Natural killer cell (primary cell): ENCODE data around the gene GRXCR2. TPM values are rescaled to one million over a fixed set of nuclear protein-coding genes. Genes with fewer than 3 reads are reported as not detected.
"Not testable (repeated sequence)": the region's sequence is repeated elsewhere in the genome, so short reads cannot be mapped to it uniquely, and the experiment has no call there.

ENCODE experiments used
- ATAC-seq, 3 donors: fragments of 150-1000 bp in 2 of 3; fragments of 200-7000 bp in 1 of 3; cut with Tn5 transposase; 1 replicate in 1 of 3; 2 replicates in 2 of 3; pipeline ENCODE4 v1.10.0; 2021; ENCODE audit warnings: mild to moderate bottlenecking in 2 of 3, moderate library complexity in 2 of 3
- DNase-seq, 2 donors: peaks; one replicate each; pipeline versions ENCODE4 v3.0.0 to v3.0.0-alpha.2; 2013 to 2021; ENCODE audit warnings: mixed read lengths in 1 of 2
- H3K27ac ChIP-seq: one replicate; pipeline ENCODE4 v1.5.1; 2013; ENCODE audit warnings: mild to moderate bottlenecking, low read length
- H3K27me3 ChIP-seq: one replicate; pipeline ENCODE4 v1.6.1; 2013; ENCODE audit warnings: low read length; ENCODE audit not compliant: control insufficient read depth, insufficient read depth
- H3K36me3 ChIP-seq: one replicate; pipeline ENCODE4 v1.6.1; 2013; ENCODE audit warnings: low read length; ENCODE audit not compliant: control insufficient read depth, insufficient read depth
- H3K4me1 ChIP-seq: one replicate; pipeline ENCODE4 v1.6.1; 2013; ENCODE audit warnings: low read length; ENCODE audit not compliant: control insufficient read depth, insufficient read depth
- H3K4me3 ChIP-seq: one replicate; pipeline ENCODE4 v1.5.1; 2013; ENCODE audit warnings: low read length
- H3K9me3 ChIP-seq: one replicate; pipeline ENCODE4 v1.6.1; 2013; ENCODE audit warnings: low read length; ENCODE audit not compliant: control insufficient read depth, insufficient read depth
- H3K27ac Mint-ChIP-seq, 2 donors: one replicate each; pipeline ENCODE4 v1.8.0; 2022; ENCODE audit warnings: mild to moderate bottlenecking in 2 of 2, mixed read lengths in 2 of 2, moderate library complexity in 1 of 2
- H3K27me3 Mint-ChIP-seq, 2 donors: one replicate each; pipeline ENCODE4 v1.8.0; 2022; ENCODE audit warnings: low read depth in 2 of 2, mixed read lengths in 2 of 2
- H3K36me3 Mint-ChIP-seq: one replicate; pipeline ENCODE4 v1.8.0; 2022; ENCODE audit warnings: mixed read lengths
- H3K4me1 Mint-ChIP-seq, 2 donors: one replicate each; pipeline ENCODE4 v1.8.0; 2022; ENCODE audit warnings: mixed read lengths in 2 of 2
- H3K4me3 Mint-ChIP-seq: one replicate; pipeline ENCODE4 v1.8.0; 2022; ENCODE audit warnings: mild to moderate bottlenecking, moderate library complexity, mixed read lengths
- H3K9me3 Mint-ChIP-seq, 2 donors: one replicate each; pipeline ENCODE4 v1.8.0; 2022; ENCODE audit warnings: mixed read lengths in 2 of 2
- WGBS: methylation state at CpG from one replicate; pipeline ENCODE4 v1.1.7; 2013; ENCODE audit warnings: missing lambda C conversion rate; ENCODE audit not compliant: insufficient coverage; 5-methylcytosine and 5-hydroxymethylcytosine counted together
- intact Hi-C: fragments of 100-400 bp; cut with micrococcal nuclease; formaldehyde crosslinking; loops from one replicate; pipeline ENCODE4 v1.14.2; 2022
- total RNA-seq, 4 donors: library from RNA; stranded (reverse); fragments of 120-200 nt in 1 of 4; gene quantifications; one replicate each; pipeline versions ENCODE4 v1.2.3 to v1.2.4, GENCODE V29; 2013 to 2022
- TF ChIP-seq, protein P1 (sequence below): fragments of 200-600 bp; IDR thresholded peaks from one replicate; pipeline ENCODE4 v1.8.0; 2022; ENCODE audit warnings: antibody characterized with exemption

Gene GRXCR2
- total RNA-seq, 3 donors from 2014 or later (not counting 1 experiment from before 2014, with no cell fraction given), result not detected

DNA sequence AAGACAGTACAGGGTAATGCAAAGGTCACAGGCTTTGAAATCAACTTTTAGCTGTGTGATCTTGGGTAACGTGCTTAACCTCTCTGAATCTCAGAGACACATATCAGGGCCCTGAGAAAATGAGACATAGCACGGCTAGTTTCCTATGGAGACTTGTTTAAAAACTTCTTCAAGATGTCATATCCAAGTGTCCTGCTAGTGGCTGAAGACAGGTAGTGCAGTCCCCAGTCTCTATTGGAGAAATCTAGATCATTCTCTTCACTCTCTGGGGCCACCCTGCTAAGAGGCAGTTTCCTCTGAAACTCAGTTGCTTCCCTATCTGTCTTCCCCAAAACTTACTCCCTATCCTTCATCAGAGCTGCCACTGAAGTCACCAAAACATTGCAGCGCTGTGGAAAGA is 30.3 kb upstream of the GRXCR2 start:
- ATAC-seq, result no peak
- Histone ChIP-seq H3K4me1 (no peaks in the 10 kb centered on the region), H3K4me3 (no peak overlapping the region), H3K27ac (no peak overlapping the region), H3K9me3 (no peaks in the 10 kb centered on the region), H3K27me3 (no peaks in the 10 kb centered on the region), H3K36me3 (no peaks in the 10 kb centered on the region)
- peaks cover 4% of the 10 kb centered on the region in 2 donors for H3K9me3 Mint-ChIP-seq
- no peak overlapping the region for H3K4me3 Mint-ChIP-seq
- 76% methylated on average over 2 of the region's 3 CpGs for WGBS
- H3K4me1 Mint-ChIP-seq, result no peaks in the 10 kb centered on the region
- H3K36me3 Mint-ChIP-seq, result no peaks in the 10 kb centered on the region
- H3K27me3 Mint-ChIP-seq, result peaks cover 6 to 10% of the 10 kb centered on the region in 2 donors
- TF ChIP-seq, protein P1, sequence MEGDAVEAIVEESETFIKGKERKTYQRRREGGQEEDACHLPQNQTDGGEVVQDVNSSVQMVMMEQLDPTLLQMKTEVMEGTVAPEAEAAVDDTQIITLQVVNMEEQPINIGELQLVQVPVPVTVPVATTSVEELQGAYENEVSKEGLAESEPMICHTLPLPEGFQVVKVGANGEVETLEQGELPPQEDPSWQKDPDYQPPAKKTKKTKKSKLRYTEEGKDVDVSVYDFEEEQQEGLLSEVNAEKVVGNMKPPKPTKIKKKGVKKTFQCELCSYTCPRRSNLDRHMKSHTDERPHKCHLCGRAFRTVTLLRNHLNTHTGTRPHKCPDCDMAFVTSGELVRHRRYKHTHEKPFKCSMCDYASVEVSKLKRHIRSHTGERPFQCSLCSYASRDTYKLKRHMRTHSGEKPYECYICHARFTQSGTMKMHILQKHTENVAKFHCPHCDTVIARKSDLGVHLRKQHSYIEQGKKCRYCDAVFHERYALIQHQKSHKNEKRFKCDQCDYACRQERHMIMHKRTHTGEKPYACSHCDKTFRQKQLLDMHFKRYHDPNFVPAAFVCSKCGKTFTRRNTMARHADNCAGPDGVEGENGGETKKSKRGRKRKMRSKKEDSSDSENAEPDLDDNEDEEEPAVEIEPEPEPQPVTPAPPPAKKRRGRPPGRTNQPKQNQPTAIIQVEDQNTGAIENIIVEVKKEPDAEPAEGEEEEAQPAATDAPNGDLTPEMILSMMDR, result no peak
- intact Hi-C loops, result no loop called here
- no peak for DNase-seq
- no peak overlapping the region for H3K27ac Mint-ChIP-seq

DNA sequence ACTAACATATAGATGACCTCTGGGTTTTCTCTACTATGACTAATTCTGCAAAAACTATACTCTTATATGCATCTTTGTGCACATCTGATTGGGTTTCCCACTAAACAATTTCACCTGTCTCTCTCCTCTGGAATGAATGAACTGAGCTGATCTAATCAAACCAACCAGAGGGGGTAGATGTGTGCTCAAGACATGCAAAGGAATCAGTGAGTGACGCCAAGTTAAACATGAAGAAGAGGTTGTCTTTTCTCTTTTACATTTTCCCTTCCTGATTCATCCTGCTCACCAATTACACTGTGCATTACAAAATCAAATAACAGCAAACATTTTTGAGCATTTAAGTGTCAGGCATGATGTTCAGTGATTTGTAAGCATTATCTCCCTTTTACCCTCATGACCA is 29.6 kb upstream of the GRXCR2 start:
- Mint-ChIP-seq H3K27ac (no peak overlapping the region), H3K36me3 (no peaks in the 10 kb centered on the region), H3K27me3 (peaks cover 6 to 10% of the 10 kb centered on the region in 2 donors), H3K9me3 (peaks cover 6 to 8% of the 10 kb centered on the region in 2 donors), H3K4me3 (no peak overlapping the region), H3K4me1 (no peaks in the 10 kb centered on the region)
- Histone ChIP-seq H3K4me3 (no peak overlapping the region), H3K27me3 (no peaks in the 10 kb centered on the region), H3K4me1 (no peaks in the 10 kb centered on the region), H3K36me3 (no peaks in the 10 kb centered on the region), H3K27ac (no peak overlapping the region), H3K9me3 (no peaks in the 10 kb centered on the region)
- DNase-seq (no peak), ATAC-seq (no peak)
- 100% methylated on average over 1 of the region's 1 CpG for WGBS
- TF ChIP-seq, protein P1, result no peak
- intact Hi-C loops, result no loop called here

DNA sequence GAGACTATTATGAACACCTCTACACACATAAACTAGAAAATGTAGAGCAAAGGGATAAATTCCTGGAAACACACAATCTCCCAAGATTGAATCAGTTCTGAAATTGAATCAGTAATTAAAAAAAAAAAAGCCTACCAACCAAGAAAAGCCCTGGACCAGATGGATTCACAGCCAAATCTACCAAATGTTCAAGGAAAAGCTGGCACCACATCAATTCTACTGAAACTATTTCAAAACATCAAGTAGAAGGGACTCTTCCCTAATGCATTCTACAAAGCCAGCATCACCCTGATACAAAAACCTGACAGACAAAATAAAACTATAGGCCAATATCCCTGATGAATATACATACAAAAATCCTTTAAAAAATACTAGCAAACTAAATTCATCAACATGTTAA is 25.4 kb upstream of the GRXCR2 start:
- no peaks in the 10 kb centered on the region for H3K36me3 Mint-ChIP-seq
- H3K4me1 ChIP-seq, result no peaks in the 10 kb centered on the region

DNA sequence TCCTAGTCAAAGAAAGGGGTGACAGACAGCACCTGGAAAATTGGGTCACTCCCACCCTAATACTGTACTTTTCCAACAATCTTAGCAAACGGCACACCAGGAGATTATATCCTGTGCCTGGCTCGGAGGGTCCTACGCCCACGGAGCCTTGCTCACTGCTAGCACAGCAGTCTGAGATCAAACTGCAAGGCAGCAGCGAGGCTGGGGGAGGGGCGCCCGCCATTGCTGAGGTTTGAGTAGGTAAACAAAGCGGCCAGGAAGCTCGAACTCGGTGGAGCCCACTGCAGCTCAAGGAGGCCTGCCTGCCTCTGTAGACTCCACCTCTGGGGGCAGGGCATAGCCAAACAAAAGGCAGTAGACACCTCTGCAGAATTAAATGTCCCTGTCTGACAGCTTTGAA is 18.6 kb upstream of the GRXCR2 start:
- DNase-seq, H3K27ac Mint-ChIP-seq, H3K9me3 Mint-ChIP-seq, H3K4me1 ChIP-seq, H3K4me1 Mint-ChIP-seq, intact Hi-C loops, H3K27me3 Mint-ChIP-seq, H3K9me3 ChIP-seq, H3K4me3 ChIP-seq, H3K4me3 Mint-ChIP-seq, H3K36me3 ChIP-seq, H3K27ac ChIP-seq, ATAC-seq, H3K27me3 ChIP-seq, H3K36me3 Mint-ChIP-seq: not testable (repeated sequence)
- 90% methylated on average over 10 of the region's 10 CpGs for WGBS

More for the DNA sequence above, 25.4 kb upstream of the GRXCR2 start:
- no peaks in the 10 kb centered on the region for H3K4me1 Mint-ChIP-seq
- Histone ChIP-seq H3K9me3 (no peaks in the 10 kb centered on the region), H3K36me3 (no peaks in the 10 kb centered on the region), H3K4me3 (no peak overlapping the region), H3K27me3 (no peaks in the 10 kb centered on the region), H3K27ac (no peak overlapping the region)
- TF ChIP-seq, protein P1, result no peak
- H3K4me3 Mint-ChIP-seq, result no peak overlapping the region
- H3K27me3 Mint-ChIP-seq, result peaks cover 0 to 6% of the 10 kb centered on the region in 2 donors
- no peak for ATAC-seq
- H3K27ac Mint-ChIP-seq, result no peak overlapping the region
- peaks cover 6 to 12% of the 10 kb centered on the region in 2 donors for H3K9me3 Mint-ChIP-seq
- intact Hi-C loops, result no loop called here
- DNase-seq, result no peak
